ENCODE data around the gene WDSUB1.

The WDSUB1 gene

GRCh38 chr2:159192371-159192918, 94.1 kb downstream of the WDSUB1 start:
- no peak for DNase-seq

GRCh38 chr2:159188449-159188848, 98.1 kb downstream of the WDSUB1 start:
- DNase-seq: no peak

DNA sequence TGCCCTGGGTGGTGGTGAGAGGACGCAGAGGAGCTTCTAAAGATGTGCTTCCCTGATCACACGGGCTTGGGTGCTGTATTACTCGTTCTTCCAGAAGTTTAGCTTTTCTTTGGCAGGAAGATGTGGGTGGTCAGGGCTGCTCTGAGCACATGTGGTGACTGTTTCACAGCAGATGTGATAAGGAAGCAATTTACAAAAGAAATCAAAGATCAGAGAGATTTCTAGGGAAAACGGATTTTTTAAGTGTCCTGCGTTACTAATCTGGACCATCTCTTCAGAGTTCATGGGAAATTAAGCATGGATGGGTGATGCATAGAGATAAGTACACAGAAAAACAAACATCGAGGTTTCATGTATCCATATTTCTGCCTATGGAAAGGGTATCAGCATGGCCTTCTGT, 99.4 kb downstream of the WDSUB1 start:
- DNase-seq: no peak

DNA sequence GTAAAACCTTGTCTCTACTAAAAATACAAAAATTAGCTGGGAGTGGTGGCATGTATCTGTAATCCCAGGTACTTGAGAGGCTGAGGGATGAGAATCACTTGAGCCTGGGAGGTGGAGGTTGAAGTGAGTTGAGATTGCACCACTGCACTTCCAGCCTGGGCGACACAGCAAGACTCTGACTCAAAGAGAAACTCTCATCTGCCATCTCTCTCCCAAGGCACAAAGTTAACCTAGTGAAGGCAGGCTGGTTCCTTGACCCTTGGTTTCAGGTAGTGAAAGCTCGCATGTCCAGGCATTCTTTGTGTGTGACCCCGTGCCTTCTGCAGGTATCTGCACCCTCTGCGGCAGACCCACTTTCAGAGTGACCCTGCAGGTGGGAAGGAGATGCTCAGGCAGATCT, 100.0 kb downstream of the WDSUB1 start:
- DNase-seq: no peak

All from activated naive CD4-positive, alpha-beta T cell treated with Interleukin-2 at 50 U/mL for 16 hours (primary cell).